ENCODE measurements around the gene LMO1.

DNA sequence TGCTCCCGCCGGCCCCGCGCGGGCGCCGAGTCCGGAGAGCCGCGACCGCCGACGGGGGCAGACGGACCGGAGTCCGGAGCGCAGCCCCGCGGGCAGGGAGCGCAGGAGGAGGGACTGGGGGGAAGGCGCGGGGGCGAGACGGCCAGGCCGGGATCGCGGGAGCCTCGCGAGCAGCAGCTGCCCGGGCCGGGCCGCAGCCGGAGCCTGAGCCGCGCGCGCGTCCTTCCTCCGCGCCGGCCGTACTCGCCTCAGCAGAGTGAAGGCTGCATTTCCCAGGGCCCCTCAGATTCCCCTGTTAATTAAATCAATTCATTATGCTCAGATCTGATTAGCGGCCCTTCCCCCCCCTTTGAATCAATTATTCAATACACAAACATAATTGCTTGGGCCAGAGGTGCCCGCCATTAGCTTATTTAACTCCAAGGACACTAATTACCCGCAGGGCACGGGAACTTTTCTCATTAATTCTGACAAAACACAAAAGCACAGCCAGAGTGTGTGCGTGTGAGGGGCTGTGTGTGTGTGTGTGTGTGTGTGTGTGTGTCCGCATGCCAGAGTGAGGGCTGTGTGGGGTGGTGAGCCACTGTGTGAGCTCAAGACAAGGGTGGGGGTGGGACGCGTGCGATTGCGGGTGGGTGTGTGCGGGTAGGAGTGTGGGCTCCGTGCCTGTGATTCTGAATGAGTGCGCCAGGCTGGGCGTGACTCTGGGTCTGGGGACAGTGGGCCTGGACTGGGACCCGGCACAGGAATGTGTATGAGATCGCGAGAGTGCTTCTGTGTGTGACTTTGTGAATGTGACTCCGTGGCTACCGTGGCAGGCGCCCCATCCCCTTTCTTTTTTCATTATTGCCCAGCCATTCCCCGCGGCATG is 5.1 kb upstream of the LMO1 start:
- TF ChIP-seq, protein P1, sequence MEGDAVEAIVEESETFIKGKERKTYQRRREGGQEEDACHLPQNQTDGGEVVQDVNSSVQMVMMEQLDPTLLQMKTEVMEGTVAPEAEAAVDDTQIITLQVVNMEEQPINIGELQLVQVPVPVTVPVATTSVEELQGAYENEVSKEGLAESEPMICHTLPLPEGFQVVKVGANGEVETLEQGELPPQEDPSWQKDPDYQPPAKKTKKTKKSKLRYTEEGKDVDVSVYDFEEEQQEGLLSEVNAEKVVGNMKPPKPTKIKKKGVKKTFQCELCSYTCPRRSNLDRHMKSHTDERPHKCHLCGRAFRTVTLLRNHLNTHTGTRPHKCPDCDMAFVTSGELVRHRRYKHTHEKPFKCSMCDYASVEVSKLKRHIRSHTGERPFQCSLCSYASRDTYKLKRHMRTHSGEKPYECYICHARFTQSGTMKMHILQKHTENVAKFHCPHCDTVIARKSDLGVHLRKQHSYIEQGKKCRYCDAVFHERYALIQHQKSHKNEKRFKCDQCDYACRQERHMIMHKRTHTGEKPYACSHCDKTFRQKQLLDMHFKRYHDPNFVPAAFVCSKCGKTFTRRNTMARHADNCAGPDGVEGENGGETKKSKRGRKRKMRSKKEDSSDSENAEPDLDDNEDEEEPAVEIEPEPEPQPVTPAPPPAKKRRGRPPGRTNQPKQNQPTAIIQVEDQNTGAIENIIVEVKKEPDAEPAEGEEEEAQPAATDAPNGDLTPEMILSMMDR (IDR thresholded peaks at IDR 0.05; ENCODE audit: insufficient read depth, low read length, poor library complexity, severe bottlenecking) = no peak
- TF ChIP-seq EZH2phosphoT487 (conservative IDR thresholded peaks at IDR 0.05; ENCODE audit: low read length) = no peak
